GM12878 (cell line): Measurements from ENCODE around the gene DCTN2. TPM values are rescaled to one million over a fixed set of nuclear protein-coding genes. Genes with fewer than 3 reads are reported as not detected.
A peak's percentile ranks its signal among the peaks of the same experiment; 100 is the strongest.
"Not testable (repeated sequence)": the region's sequence is repeated elsewhere in the genome, so short reads cannot be mapped to it uniquely, and the experiment has no call there.

Experiments used
- ATAC-seq: fragments of 200-7000 bp; cut with Tn5 transposase; 3 replicates; pipeline ENCODE4 v1.9.1; 2020; ENCODE audit warnings: mild to moderate bottlenecking, moderate library complexity
- BruUV-seq: library from RNA; stranded (reverse); fragments of 400-500 nt; replicated peaks from 2 replicates; lab custom pipeline; 2021; lab: Mats Ljungman, UMichigan
- CTCF ChIA-PET: fragments of 300-600 bp; sonication (Branson Sonifier 250); formaldehyde crosslinking; extraction: SDS; loops from one replicate; lab custom pipeline; 2021; ENCODE audit warnings: inconsistent platforms; lab: Yijun Ruan, JAX
- POLR2A ChIA-PET: fragments of 350-600 bp; formaldehyde crosslinking; extraction: SDS; loops from one replicate; lab custom pipeline; 2021; ENCODE audit warnings: inconsistent platforms; lab: Charles Lee
- RAD21 ChIA-PET: fragments of 300-600 bp; sonication (Branson Sonifier 250); formaldehyde crosslinking; loops from one replicate; lab custom pipeline; 2023; ENCODE audit warnings: antibody characterized with exemption; ENCODE audit not compliant: unreplicated experiment; lab: Charles Lee
- SMC1A ChIA-PET: fragments of 300-600 bp; sonication (Branson Sonifier 250); formaldehyde crosslinking; loops from one replicate; lab custom pipeline; 2023; ENCODE audit not compliant: unreplicated experiment, uncharacterized antibody; lab: Charles Lee
- DNase-seq: peaks from one replicate; pipeline ENCODE4 v3.0.0-alpha.2; 2011; ENCODE audit warnings: low read depth, low spot score
- FAIRE-seq: peaks from 3 replicates; lab custom pipeline; 2011; peaks lifted over from hg19 to GRCh38; lab: Jason Lieb, UNC
- H2AFZ ChIP-seq: 2 replicates; pipeline ENCODE4 v1.6.0; 2011; ENCODE audit warnings: low read depth, low read length, control low read depth; ENCODE audit not compliant: control insufficient read depth
- H3K27ac ChIP-seq: 2 replicates; pipeline ENCODE4 v1.5.1; 2011; ENCODE audit warnings: control low read depth; ENCODE audit not compliant: control insufficient read depth, insufficient read depth
- H3K27me3 ChIP-seq, 2 experiments: replicated peaks in 1 of 2; 2 replicates each; pipeline versions ENCODE4 v1.6.0 to v1.6.1; 2011; ENCODE audit warnings: low read length in 1 of 2; ENCODE audit not compliant: control insufficient read depth in 2 of 2, insufficient read depth in 2 of 2
- H3K36me3 ChIP-seq, 2 experiments: 2 replicates each; pipeline ENCODE4 v1.5.1; 2011; ENCODE audit warnings: low read length in 1 of 2; ENCODE audit not compliant: control insufficient read depth in 2 of 2, insufficient read depth in 2 of 2
- H3K4me1 ChIP-seq: 2 replicates; pipeline ENCODE4 v1.6.1; 2011; ENCODE audit warnings: mild to moderate bottlenecking, low read length, moderate library complexity, mixed read lengths; ENCODE audit not compliant: control insufficient read depth, insufficient read depth
- H3K4me2 ChIP-seq: 2 replicates; pipeline ENCODE4 v1.6.0; 2011; ENCODE audit warnings: control low read depth; ENCODE audit not compliant: control insufficient read depth, insufficient read depth
- H3K4me3 ChIP-seq: fragments of 200-600 bp; sonication (generic); 2 replicates; pipeline ENCODE4 v1.5.1; 2016
- H3K79me2 ChIP-seq: 2 replicates; pipeline ENCODE4 v1.6.0; 2011; ENCODE audit warnings: low read length; ENCODE audit not compliant: control insufficient read depth, insufficient read depth
- H3K9ac ChIP-seq: 2 replicates; pipeline ENCODE4 v1.8.0; 2011; ENCODE audit warnings: low read length, control low read depth, mixed read lengths; ENCODE audit not compliant: control insufficient read depth, insufficient read depth
- H3K9me3 ChIP-seq: replicated peaks from 3 replicates; pipeline ENCODE4 v1.5.1; 2011; ENCODE audit warnings: mild to moderate bottlenecking, low read length; ENCODE audit not compliant: control insufficient read depth, insufficient read depth
- H4K20me1 ChIP-seq: 2 replicates; pipeline ENCODE4 v1.6.0; 2011; ENCODE audit not compliant: control insufficient read depth, insufficient read depth
- NBN ChIP-seq: fragments of 450-650 bp; IDR thresholded peaks from 2 replicates; pipeline ENCODE4 v1.6.1; 2016
- WGBS: methylation state at CpG from one replicate; pipeline ENCODE4 v1.1.6; 2016; ENCODE audit warnings: low lambda C conversion rate; ENCODE audit not compliant: insufficient replicate concordance, insufficient coverage; ENCODE audit errors: missing lambda C conversion rate; 5-methylcytosine and 5-hydroxymethylcytosine counted together
- in situ Hi-C: fragments of 300-500 bp; cut with MboI; formaldehyde crosslinking; loops from 9 replicates; pipeline ENCODE4 v1.14.3; 2018; ENCODE audit warnings: mixed read lengths
- intact Hi-C: fragments of 100-400 bp; cut with micrococcal nuclease; formaldehyde crosslinking; loops from one replicate; pipeline ENCODE4 v1.14.2; 2022; ENCODE audit not compliant: unreplicated experiment
- polyA plus RNA-seq, 11 experiments: library from polyadenylated mRNA; depleted of rRNA in 4 of 11; unstranded in 6 of 11; stranded (reverse) in 5 of 11; fragments of >200 nt; fragmentation: Nextera tagmentation in 4 of 11; fragmentation: Illumina TruSeq in 1 of 11; extraction: Ambion mirVana in 4 of 11; extraction: Trizol in 1 of 11; gene quantifications; 1 replicate in 1 of 11; 2 replicates in 10 of 11; pipeline versions ENCODE4 v1.2.1 to v1.2.3, GENCODE V29; 2011 to 2016; ENCODE audit warnings: inconsistent platforms in 2 of 11, missing spikeins in 2 of 11, low read depth in 1 of 11
- total RNA-seq, 4 experiments: library from RNA; depleted of rRNA in 3 of 4; stranded (reverse); fragments of >200 nt in 3 of 4; fragmentation: Illumina TruSeq in 1 of 4; extraction: Trizol in 1 of 4; gene quantifications; 2 replicates each; pipeline versions ENCODE4 v1.2.1 to v1.2.3, GENCODE V29; 2013 to 2021
- TF ChIP-seq, protein P1 (sequence below): fragments of 450-650 bp; IDR thresholded peaks from 2 replicates; pipeline ENCODE4 v1.6.1; 2016; ENCODE audit warnings: mild to moderate bottlenecking, moderate library complexity, borderline replicate concordance

DCTN2 gene
- total and polyA plus RNA-seq, 10 of the 15 experiments (the other 5 are each of a cell fraction or from before 2014, with no cell fraction given), result 32.3 to 171 (median 100) TPM

DNA sequence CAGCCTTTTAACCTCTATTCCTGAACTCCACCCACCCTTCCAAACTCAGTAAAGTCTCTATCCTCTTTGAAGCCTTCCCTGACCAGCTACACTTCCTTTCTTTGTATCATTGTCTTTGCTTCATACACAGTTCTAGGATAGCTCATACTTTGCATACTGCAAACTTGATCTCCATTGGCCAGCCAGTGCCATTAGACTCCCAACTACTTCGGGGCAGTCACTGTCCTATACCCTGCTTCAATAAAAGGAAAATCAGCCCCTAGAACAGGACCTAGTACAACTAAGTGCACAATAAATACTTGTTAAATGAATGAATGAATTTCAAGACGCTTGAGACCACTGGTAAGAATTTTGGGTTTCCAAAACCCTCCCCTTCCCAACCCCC, 43.5 kb upstream of the DCTN2 start:
- Histone ChIP-seq H3K27me3 (no peaks in the 10 kb centered on the region), H3K4me3 (peak overlapping the region; percentile 98), H3K9ac (peak overlapping the region; percentile 67), H3K36me3 (no peaks in the 10 kb centered on the region), H3K79me2 (peaks cover 7% of the 10 kb centered on the region), H3K4me2 (peak overlapping the region; percentile 99), H3K4me1 (peaks cover 4% of the 10 kb centered on the region; the same call in 1 of the 2 replicates), H2AFZ (peak overlapping the region; percentile 93), H3K27ac (peak overlapping the region; percentile 51), H4K20me1 (no peaks in the 10 kb centered on the region), H3K9me3 (no peaks in the 10 kb centered on the region)
- FAIRE-seq, result no peak
- WGBS, result 3% methylated on average over 2 of the region's 2 CpGs
- no TSS peak for BruUV-seq
- DNase-seq, result no peak
- ChIA-PET SMC1A (interaction anchor here (0.6 to 2.4 kb wide), 5 partner anchors 8 to 558 kb away, joined by 3 to 7 read pairs (median 4); no protein-coding TSS in a partner anchor), POLR2A (interaction anchor here (0.8 to 1.7 kb wide), 6 partner anchors 10 to 70 kb away, joined by 3 to 7 read pairs (median 3); partner anchors contain the start of genes ARHGEF25 and DDIT3), RAD21 (interaction anchor here (0.7 to 2.3 kb wide), 2 partner anchors 24 to 327 kb away, joined by 3 to 8 read pairs; no protein-coding TSS in a partner anchor), CTCF (interaction anchor here (0.6 to 5.1 kb wide), 6 partner anchors 8 to 135 kb away, joined by 3 to 52 read pairs (median 4); partner anchors contain the start of gene INHBE)
- TF ChIP-seq NBN, result 0 out of 2 replicates have a peak, but pooled peaks have one; percentile 4
- TF ChIP-seq, protein P1, sequence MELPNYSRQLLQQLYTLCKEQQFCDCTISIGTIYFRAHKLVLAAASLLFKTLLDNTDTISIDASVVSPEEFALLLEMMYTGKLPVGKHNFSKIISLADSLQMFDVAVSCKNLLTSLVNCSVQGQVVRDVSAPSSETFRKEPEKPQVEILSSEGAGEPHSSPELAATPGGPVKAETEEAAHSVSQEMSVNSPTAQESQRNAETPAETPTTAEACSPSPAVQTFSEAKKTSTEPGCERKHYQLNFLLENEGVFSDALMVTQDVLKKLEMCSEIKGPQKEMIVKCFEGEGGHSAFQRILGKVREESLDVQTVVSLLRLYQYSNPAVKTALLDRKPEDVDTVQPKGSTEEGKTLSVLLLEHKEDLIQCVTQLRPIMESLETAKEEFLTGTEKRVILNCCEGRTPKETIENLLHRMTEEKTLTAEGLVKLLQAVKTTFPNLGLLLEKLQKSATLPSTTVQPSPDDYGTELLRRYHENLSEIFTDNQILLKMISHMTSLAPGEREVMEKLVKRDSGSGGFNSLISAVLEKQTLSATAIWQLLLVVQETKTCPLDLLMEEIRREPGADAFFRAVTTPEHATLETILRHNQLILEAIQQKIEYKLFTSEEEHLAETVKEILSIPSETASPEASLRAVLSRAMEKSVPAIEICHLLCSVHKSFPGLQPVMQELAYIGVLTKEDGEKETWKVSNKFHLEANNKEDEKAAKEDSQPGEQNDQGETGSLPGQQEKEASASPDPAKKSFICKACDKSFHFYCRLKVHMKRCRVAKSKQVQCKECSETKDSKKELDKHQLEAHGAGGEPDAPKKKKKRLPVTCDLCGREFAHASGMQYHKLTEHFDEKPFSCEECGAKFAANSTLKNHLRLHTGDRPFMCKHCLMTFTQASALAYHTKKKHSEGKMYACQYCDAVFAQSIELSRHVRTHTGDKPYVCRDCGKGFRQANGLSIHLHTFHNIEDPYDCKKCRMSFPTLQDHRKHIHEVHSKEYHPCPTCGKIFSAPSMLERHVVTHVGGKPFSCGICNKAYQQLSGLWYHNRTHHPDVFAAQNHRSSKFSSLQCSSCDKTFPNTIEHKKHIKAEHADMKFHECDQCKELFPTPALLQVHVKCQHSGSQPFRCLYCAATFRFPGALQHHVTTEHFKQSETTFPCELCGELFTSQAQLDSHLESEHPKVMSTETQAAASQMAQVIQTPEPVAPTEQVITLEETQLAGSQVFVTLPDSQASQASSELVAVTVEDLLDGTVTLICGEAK, result no peak
- ATAC-seq, result peak; percentile 4
- in situ Hi-C loops (no loop called here), intact Hi-C loops (loop anchor here (5.0 kb wide), 1 partner anchor 102 kb away; the partner anchor contains the start of gene OS9)

DNA sequence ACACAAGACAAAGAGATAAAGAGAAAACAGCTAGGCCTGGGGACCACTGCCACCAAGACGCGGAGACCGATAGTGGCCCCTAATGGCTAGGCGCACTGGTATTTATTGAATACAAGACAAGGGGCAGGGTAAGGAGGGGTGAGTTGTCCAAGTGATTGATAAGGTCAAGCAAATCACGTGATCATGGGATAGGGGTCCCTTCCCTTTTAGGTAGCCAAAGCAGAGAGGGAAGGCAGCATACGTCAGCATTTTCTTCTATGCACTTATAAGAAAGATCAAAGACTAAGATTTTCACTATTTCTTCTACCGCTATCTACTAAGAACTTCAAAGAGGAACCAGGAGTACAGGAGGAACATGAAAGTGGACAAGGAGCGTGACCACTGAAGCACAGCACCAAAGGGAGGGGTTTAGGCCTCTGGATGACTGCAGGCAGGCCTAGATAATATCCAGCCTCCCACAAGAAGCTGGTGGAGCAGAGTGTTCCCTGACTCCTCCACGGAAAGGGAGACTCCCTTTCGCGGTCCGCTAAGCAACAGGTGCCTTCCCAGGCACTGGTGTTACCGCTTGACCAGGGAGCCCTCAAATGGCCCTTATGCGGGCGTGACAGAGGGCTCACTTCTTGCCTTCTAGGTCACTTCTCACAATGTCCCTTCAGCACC, 42.1 kb upstream of the DCTN2 start:
- not testable (repeated sequence) for ATAC-seq

More for the DNA sequence above, 42.1 kb upstream of the DCTN2 start:
- H4K20me1 ChIP-seq, H3K9ac ChIP-seq, H3K27ac ChIP-seq, RAD21 ChIA-PET, in situ Hi-C loops, H2AFZ ChIP-seq, H3K27me3 ChIP-seq, FAIRE-seq, H3K9me3 ChIP-seq, DNase-seq, H3K36me3 ChIP-seq, BruUV-seq, H3K79me2 ChIP-seq, H3K4me2 ChIP-seq, H3K4me1 ChIP-seq, H3K4me3 ChIP-seq: not testable (repeated sequence)
- intact Hi-C loops, result loop anchor here (10.0 kb wide), 1 partner anchor 316 kb away; no protein-coding TSS in a partner anchor
- SMC1A ChIA-PET, result interaction anchor here (2.4 kb wide), 1 partner anchor 12 kb away, joined by 7 read pairs; no protein-coding TSS in a partner anchor
- POLR2A ChIA-PET, result interaction anchor here (0.6 kb wide), 3 partner anchors 16 to 92 kb away, joined by 3 to 5 read pairs (median 3); no protein-coding TSS in a partner anchor
- CTCF ChIA-PET, result interaction anchor here (0.7 to 1.6 kb wide), 2 partner anchors 20 to 131 kb away, joined by 3 to 10 read pairs; no protein-coding TSS in a partner anchor
- 83% methylated on average over 15 of the region's 15 CpGs for WGBS
